Fibroblast of lung (primary cell): ENCODE data around the gene MCF2L2.

ENCODE experiments used
- EZH2 ChIP-seq: IDR thresholded peaks from 2 replicates; pipeline ENCODE4 v1.5.1; 2012; ENCODE audit warnings: low read length, control low read depth, mild to moderate bottlenecking; ENCODE audit errors: missing control alignments
- TF ChIP-seq, protein P1 (sequence below), 2 donors: IDR thresholded peaks in 1 of 2; conservative IDR thresholded peaks in 1 of 2; 1 replicate in 1 of 2; 2 replicates in 1 of 2; pipeline ENCODE4 v1.5.1; 2011 to 2012; ENCODE audit warnings: low read length in 2 of 2, control low read depth in 1 of 2, inconsistent platforms in 1 of 2, low read depth in 1 of 2, mild to moderate bottlenecking in 1 of 2

DNA sequence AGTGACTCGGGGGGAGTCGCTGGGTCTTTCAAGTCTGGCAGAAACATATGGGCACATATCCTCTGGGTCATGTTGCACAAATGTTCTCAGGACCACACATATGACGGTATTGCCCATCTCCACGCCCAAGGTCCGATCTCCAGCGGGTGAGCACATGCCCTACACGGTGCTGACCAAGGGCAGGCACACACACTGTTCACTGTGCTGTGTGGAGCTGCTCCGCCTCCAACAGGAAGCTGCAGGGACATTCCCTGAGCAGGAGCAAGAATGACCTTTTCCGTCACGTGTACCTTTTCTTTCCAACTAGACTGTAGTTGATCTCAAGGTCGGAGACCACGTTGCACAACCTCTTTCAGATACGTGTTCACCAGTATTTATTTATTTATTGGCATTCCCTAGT lies 217.1 kb downstream of the MCF2L2 start:
- TF ChIP-seq, protein P1, sequence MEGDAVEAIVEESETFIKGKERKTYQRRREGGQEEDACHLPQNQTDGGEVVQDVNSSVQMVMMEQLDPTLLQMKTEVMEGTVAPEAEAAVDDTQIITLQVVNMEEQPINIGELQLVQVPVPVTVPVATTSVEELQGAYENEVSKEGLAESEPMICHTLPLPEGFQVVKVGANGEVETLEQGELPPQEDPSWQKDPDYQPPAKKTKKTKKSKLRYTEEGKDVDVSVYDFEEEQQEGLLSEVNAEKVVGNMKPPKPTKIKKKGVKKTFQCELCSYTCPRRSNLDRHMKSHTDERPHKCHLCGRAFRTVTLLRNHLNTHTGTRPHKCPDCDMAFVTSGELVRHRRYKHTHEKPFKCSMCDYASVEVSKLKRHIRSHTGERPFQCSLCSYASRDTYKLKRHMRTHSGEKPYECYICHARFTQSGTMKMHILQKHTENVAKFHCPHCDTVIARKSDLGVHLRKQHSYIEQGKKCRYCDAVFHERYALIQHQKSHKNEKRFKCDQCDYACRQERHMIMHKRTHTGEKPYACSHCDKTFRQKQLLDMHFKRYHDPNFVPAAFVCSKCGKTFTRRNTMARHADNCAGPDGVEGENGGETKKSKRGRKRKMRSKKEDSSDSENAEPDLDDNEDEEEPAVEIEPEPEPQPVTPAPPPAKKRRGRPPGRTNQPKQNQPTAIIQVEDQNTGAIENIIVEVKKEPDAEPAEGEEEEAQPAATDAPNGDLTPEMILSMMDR (conservative IDR thresholded peaks at IDR 0.05 in 1 of 2, IDR thresholded peaks at IDR 0.05 in 1 of 2; ENCODE audit: low read depth in 1 of 2, low read length in 2 of 2), result no peak
- TF ChIP-seq EZH2, result no peak
